Stimulated activated CD8-positive, alpha-beta memory T cell treated with anti-CD3 and anti-CD28 coated beads, Interleukin-4, amount 100 ng/mL, for 1 hour (primary cell): ENCODE results near the gene METAP1D.
"Not testable (repeated sequence)": the region's sequence is repeated elsewhere in the genome, so short reads cannot be mapped to it uniquely, and the experiment has no call there.

Experiments
- DNase-seq, 2 donors: peaks; one replicate each; pipeline ENCODE4 v3.0.0-alpha.2; 2020; ENCODE audit warnings: low read depth in 2 of 2, low spot score in 1 of 2

METAP1D gene

DNA sequence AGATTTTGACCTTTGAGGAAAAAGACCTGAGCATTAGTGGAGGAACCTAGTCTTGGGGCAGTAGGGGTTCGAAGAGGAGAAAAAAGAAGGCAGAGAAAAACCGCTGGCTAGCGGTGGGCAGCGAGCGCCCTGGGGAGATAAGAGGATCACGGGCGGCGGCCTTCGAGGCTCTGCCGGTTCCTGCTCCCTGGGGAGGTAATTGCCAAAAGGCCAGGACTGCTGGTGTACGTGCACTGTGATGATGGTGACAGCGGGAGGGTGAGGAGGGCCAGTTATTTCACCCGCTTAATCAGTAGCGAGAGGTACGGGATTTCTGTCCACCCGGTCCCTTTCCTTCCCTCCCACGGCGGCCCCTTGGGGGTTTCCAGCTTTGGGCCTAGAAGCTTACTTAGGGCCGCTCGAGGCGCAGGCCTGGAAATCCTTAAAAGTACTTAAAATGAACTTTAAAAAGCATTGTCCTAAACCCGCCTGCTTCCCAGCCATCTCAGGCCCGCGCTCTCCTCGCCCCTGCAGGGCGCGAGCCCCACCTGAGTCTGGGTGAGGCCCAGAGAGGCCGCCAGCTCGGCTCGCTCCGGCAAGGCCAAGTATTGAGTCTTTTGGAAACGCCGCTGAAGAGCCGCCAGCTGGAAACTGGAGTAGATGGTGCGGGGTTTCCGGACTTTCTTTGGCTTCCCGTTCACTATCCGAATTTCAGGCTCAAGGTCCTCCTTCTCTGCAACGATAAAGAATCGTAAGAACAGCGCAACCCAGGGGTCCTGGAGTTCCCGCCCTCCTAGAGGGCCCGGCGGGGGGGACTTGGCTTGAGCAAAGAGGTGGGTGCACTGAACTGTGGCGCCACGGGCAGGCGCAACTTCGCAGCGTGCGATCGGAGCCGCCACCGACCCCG lies 101.4 kb downstream of the METAP1D start:
- no peak for DNase-seq

DNA sequence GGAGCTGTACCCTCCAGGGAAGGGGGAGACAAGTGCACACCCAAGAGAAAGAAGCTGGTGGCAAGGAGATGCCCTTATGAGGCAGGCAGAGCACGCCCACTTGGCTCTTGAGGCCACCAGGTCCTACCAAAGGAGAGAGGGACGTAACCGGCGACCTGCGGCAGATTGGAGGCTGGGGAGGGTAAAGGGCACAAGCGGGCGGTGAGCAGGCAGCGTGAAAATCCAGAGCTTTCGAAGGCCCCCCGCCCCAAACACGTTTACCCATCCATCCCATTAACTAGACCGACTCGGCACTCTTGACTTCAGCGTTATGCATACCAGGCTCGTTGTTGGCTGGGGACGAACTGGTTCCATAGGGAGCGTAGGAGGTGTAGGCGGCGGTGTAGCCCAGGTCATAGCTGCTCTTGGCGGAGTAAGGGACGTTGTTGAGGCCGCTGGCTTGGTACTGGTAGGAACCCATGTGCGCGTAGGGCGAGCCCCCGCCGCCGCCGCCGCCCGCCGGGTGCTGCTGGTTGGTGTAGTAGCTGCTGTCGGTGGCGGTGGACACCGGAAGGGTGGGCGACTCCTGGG lies 102.2 kb downstream of the METAP1D start:
- DNase-seq, result no peak

DNA sequence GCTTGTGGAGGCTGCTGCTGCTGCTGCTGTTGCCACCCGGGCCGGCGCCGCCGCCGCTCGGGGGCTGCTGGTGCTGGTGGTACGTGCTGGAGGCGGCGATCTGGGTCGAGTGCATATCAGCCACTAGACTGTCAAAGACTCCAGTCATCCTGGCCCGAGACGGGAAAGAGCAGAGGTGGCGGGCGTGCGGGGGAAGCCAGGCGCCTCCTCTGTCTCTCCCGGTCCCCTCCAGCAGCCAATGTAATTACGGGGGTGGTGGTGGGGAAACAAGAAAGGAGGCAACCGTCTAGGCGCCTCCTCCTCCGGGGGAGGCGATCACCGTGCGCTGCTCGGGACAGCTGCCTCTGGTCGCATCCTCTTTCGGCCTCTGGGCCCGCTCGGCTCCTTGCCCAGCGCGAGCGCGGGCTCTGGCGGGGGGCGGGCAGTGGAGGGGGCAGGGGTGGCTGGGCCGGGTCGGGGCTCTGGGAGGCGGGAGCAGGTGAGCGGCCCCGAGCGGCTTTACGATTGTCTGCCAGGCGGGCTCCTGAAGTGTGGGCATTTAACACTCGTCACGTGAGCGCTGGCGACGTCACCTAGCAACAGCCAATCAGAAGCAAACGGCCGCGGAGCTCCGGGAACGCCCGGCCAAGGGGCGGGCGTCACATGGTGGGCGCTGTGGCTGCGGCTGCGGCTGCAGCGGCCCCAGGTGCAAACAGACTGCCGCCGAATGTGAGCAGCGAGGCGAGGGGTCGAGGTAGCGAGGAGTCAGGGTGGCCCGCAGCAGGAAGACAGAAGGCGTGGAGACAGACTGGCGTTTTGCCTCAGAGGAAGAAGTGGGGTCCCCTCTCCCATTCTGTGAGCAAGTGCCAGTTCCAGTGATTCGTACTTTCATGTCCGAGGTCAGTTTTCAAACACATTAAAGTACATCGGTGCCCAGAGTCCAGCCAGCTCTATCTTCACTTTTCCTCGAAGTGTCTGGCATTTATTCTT lies 102.9 kb downstream of the METAP1D start, which contains the start of gene DLX2:
Gene DLX2, minus strand, starts transcription at position 510 of the 969 bp plus-strand sequence. Its CDS starts 362 bp downstream, at position 148.
- DNase-seq, result peak in 1 of 2 donors; percentile 47

- peak in 1 of 2 donors; percentile 39 for DNase-seq
Observed at GRCh38 chr2:172103471-172104272, 103.9 kb downstream of the METAP1D start.

GRCh38 chr2:172105471-172106107 lies 105.8 kb downstream of the METAP1D start:
- no peak for DNase-seq

DNA sequence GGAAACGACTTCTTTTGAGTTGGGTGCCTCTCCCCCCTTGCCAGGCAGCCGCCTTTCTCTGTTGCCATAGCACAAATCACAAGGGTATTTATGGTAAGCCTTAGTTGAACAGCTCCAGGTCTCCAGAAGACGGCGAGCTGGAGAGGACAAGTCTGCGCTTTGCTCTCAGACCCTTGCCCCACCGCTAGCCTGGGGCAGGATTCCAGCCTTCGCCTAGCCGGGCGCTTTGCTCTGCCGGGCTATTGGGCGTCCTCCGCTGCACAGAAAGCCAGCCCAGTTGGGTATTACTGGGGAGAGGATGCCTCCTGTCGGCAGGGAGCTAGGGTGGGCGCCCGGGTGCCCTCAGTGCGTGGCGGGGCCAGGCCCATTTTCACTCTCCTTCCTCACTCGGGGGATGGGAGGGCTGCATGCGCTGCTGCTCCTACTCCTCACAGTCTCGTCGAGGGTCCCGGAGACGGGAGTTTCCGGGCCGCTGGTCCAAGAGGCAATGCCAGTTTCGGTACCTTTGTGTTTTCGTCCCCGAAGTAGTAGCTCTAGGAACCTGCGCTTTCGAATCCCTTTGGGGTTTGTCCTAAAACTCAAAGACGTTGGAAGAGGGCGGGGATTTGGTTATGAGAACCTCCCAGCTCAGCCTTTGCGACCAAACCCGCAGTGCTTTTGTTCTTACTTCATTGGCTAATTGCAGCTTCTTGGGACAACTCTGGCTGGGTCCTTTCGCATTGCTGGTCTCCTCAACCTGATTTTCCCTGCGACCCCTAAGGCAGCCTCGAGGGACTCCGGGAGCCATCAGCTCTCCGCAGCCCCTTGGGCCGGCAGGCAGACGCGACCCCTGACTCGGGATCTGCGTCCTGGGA lies 106.6 kb downstream of the METAP1D start:
- DNase-seq, result no peak

DNA sequence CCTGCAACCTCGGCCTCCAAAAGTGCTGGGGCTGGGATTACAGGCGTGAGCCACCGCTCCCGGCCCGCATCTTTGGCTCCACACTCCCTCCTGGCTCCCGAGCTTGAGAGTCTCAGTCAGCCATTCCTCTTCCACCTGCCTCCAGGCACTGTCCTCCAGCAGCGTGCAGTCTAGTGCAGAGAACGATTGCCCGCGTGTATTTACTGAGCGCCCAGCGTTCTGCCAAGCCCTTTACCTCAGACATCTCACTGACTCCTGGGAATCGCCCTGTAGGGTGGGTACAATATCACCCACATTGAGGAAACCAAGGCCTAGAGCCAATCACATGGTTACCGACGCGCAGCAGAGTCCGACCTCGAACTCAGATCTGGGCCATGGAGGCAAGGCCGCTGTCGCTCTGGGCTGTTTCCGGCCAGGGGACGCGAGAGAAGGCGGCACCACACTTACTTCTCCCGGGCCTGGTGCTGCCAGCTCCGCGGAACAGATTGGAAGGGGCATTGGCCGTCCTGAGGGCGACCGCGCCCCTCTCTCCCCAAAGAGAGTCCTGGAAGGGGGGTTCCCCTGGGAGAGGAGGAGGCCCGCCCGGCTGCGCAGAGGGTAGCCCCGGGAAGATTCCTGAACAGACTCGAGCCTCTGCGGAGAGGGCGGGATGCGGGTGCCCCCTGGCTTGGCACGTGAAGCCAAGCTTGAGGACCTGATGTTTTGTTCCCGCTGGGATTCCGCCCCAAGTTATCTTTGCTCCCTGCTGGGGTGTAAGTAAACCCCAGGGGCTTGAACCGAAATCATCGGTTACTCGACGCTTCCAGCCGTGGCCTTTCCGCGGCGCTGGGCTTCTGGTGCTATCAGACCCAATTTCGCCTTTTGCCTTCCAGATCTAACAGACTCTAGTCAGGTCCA lies 108.2 kb downstream of the METAP1D start:
- no peak for DNase-seq

- no peak for DNase-seq
Observed at GRCh38 chr2:172108587-172108930, 108.8 kb downstream of the METAP1D start.

DNA sequence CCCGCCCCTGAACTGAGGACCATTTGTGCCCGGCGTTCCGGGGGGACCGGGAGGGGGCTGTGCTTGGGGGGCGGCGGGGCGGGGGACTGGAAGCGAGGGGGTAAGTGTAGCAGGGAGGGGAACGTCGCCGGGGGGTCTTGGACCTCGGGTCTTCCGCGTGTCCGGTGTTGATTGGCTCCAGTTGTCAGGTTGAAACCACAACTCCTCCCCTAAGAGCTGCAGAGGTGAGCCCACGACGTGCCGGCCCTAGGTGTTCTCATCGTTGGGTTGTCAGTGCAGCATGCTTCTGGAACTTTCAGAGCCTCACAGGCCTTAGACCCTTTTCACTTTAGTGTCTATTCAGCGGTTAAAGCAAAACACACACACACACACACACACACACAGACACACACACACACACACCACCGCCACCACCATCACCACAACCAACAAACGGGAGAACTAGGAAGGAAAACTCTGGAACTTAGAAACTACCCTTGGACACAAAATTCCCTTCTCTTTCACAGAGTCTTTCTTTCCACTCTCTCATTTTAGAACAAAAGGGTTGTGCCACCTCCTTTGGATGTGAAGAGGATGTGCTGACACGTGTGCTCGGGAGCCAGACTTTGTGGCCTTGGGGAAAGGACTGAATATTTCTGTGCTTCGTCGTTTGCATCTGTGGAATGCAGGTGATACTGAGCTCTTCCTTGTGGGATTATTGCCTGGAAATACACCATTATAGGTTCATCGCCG lies 109.7 kb downstream of the METAP1D start:
- DNase-seq, result no peak

DNA sequence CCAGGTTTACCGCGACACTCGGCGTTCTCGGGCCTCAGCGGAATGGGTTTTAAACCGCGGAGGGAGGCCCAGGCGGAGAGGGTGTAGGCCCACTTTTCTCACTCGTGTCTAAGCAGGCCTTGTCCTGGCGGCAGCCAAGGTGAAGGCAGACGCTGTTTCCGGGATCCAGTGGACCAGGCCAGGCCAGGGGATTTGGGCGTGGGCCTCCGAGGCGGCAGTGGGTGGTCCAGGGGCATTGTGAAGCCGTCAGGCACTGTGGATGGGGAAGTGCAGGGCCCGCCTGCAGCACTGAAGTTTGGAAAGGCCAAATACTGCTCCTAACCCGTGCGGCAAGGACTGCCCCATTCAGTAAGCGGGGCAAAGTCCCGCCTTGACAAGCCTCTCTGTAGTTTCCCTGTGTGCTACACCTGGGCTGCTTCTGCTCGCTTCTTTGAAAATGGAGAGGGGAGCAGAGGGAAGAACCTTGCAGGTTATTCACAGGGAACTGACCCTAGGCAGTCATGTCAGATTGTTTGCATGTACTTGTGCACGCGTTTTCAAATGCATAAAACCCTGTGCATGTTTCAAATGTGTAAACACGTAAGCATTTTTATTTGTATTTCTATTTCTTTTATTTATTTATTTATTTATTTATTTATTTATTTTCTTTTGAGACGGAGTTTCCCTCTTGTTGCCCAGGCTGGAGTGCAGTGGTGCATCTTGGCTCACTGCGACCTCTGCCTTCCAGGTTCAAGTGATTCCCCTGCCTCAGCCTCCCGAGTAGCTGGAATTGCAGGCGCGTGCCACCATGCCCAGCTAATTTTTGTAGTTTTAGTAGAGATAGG lies 110.4 kb downstream of the METAP1D start:
- no peak for DNase-seq

DNA sequence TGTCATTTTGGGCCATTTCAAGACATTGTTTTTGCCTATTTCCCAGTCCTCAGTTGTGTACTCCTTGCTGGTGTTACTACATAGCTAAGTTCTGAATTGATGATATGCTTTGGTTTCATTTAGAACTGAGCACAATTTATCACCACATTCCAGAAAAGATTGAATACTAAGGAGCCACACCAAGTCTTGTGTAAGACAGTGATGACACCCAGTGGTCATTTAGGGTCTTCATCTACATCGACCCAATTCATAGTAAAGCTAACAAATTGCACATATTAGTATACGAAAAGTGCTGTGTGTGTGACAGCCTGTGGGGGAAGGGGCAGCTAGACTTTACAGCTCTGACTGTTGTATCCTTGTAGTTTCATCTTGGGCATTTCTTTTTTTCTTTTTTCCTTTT lies 113.9 kb downstream of the METAP1D start:
- DNase-seq, result no peak

- not testable (repeated sequence) for DNase-seq
Observed at GRCh38 chr2:172114176-172114575, 114.4 kb downstream of the METAP1D start.

DNA sequence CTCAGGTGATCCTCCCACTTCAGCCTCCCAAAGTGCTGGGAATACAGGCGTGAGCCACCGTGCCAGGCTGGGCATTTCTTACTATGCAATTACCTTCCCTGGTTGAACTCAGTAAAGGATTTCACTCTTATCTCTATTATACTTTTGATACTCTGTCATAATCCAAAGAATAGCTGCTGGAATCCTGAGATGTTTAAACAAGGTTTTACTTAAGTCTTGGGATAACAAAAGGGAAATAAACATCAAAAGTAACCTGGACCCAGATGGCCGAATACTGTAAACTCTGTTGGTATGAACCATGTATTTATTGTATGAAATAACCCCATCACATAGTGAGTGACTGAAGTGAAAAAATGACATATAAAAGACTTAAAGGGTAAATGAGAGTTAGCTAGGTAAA lies 114.8 kb downstream of the METAP1D start:
- DNase-seq, result no peak

DNA sequence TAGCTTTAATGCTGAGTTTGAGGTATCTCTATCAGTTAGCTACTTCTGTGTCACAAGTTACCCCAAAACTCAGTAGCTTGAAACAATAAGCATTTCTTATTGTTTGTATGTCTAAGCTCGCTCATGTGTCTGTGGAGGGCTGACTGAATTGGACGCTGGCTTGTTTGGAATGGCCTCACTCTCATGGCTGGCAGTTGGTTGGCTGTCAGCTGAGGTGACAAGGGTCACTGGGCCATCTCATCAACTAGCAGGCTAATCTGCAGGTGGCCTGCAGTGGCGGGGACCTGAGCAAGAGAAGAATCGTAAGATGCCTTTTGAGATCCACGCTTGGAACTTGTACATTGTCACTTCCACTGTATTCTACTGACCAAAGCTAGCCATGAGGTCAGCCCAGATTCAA lies 116.4 kb downstream of the METAP1D start:
- no peak for DNase-seq

- no peak for DNase-seq
Observed at GRCh38 chr2:172119089-172119488, 119.3 kb downstream of the METAP1D start.

DNA sequence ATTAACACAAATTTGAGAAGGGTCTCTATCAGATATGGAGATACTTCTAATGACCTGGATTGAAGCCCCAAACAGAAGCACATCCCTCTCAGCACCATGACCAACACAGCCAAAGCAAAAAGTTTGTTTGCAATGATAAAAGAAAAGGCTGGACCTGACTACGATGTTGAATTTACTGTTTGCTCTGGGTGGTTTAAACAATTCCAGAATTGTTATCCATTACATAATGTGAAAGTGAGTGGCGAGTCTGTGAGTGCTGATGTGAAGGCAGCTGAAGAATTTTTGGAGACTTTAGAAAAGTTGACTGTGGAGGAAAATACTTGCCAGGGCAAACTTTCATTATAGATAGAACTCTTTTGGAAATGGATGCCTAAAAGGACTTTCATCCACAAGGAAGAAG lies 120.4 kb downstream of the METAP1D start:
- DNase-seq, result no peak

DNA sequence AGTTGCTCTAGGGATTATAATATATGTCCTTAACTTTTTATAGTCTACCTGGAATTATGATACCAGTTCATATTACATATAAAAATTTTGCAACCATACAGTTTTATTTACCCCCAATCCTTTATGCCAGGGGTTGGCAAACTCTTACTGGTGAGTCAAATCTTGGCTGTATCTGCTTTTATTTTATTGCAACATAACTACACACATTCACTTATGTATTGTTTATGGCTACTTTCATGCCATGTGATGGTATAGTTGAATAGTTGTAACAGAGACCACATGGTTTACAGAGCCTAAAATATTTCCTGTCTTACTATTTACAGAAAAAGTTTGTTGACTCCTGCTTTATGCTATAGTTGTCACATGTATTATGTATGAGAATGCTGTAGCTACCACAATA lies 128.7 kb downstream of the METAP1D start:
- no peak for DNase-seq
